Loucy (cell line): ENCODE measurements around the gene WNK2.
"Not testable (repeated sequence)": the region's sequence is repeated elsewhere in the genome, so short reads cannot be mapped to it uniquely, and the experiment has no call there.

Source experiments
- H2AFZ ChIP-seq: fragments of 200-600 bp; sonication (generic); 2 replicates; pipeline ENCODE4 v1.6.0; 2016; ENCODE audit warnings: antibody characterized with exemption, mild to moderate bottlenecking, low read length, moderate library complexity
- H3F3A ChIP-seq: fragments of 200-600 bp; 2 replicates; pipeline ENCODE4 v1.6.0; 2016; ENCODE audit warnings: antibody characterized with exemption, low read depth, mild to moderate bottlenecking
- H3K27me3 ChIP-seq: fragments of 200-600 bp; sonication (generic); 2 replicates; pipeline ENCODE4 v1.6.1; 2014; ENCODE audit warnings: low read length, mild to moderate bottlenecking; ENCODE audit not compliant: insufficient read depth, poor library complexity, severe bottlenecking
- H3K36me3 ChIP-seq: fragments of 200-600 bp; sonication (generic); 2 replicates; pipeline ENCODE4 v1.6.1; 2016; ENCODE audit warnings: low read length; ENCODE audit not compliant: insufficient read depth
- H3K4me1 ChIP-seq: fragments of 200-600 bp; sonication (generic); 2 replicates; pipeline ENCODE4 v1.5.1; 2014; ENCODE audit warnings: low read length, mild to moderate bottlenecking; ENCODE audit not compliant: insufficient read depth, poor library complexity, severe bottlenecking
- H3K4me2 ChIP-seq: fragments of 200-600 bp; sonication (generic); 2 replicates; pipeline ENCODE4 v1.6.0; 2014; ENCODE audit warnings: antibody characterized with exemption, low read length, low read depth, mild to moderate bottlenecking; ENCODE audit not compliant: poor library complexity, severe bottlenecking
- H3K4me3 ChIP-seq: fragments of 200-600 bp; sonication (generic); 2 replicates; pipeline ENCODE4 v1.5.1; 2014; ENCODE audit warnings: low read length, mild to moderate bottlenecking, mixed read lengths; ENCODE audit not compliant: poor library complexity, severe bottlenecking
- H3K79me2 ChIP-seq: fragments of 200-600 bp; sonication (generic); 2 replicates; pipeline ENCODE4 v1.6.1; 2014; ENCODE audit warnings: low read length; ENCODE audit not compliant: insufficient read depth
- H3K9ac ChIP-seq: fragments of 200-600 bp; sonication (generic); 2 replicates; pipeline ENCODE4 v1.6.0; 2014; ENCODE audit warnings: mild to moderate bottlenecking, low read depth, low read length, moderate library complexity; ENCODE audit not compliant: poor library complexity, severe bottlenecking
- H3K9me2 ChIP-seq: fragments of 200-600 bp; sonication (generic); replicated peaks from 2 replicates; pipeline ENCODE4 v1.6.1; 2016; ENCODE audit warnings: low read depth, low read length, mixed read lengths
- H3K9me3 ChIP-seq: fragments of 200-600 bp; sonication (generic); 2 replicates; pipeline ENCODE4 v1.6.1; 2014; ENCODE audit warnings: mild to moderate bottlenecking, antibody characterized with exemption, low read length, low read depth; ENCODE audit not compliant: insufficient read depth
- H4K20me1 ChIP-seq: fragments of 200-600 bp; sonication (generic); 2 replicates; pipeline ENCODE4 v1.6.0; 2014; ENCODE audit warnings: antibody characterized with exemption, low read length, mild to moderate bottlenecking; ENCODE audit not compliant: insufficient read depth, poor library complexity, severe bottlenecking
- EZH2phosphoT487 ChIP-seq: fragments of 200-600 bp; IDR thresholded peaks from 2 replicates; pipeline ENCODE4 v1.6.1; 2018; ENCODE audit warnings: antibody characterized with exemption, mild to moderate bottlenecking, moderate library complexity, borderline replicate concordance
- TF ChIP-seq, protein P1 (sequence below): fragments of 200-600 bp; sonication (generic); conservative IDR thresholded peaks from 2 replicates; pipeline ENCODE4 v1.5.1; 2014; ENCODE audit warnings: mild to moderate bottlenecking, antibody characterized with exemption, low read length

WNK2 gene

DNA sequence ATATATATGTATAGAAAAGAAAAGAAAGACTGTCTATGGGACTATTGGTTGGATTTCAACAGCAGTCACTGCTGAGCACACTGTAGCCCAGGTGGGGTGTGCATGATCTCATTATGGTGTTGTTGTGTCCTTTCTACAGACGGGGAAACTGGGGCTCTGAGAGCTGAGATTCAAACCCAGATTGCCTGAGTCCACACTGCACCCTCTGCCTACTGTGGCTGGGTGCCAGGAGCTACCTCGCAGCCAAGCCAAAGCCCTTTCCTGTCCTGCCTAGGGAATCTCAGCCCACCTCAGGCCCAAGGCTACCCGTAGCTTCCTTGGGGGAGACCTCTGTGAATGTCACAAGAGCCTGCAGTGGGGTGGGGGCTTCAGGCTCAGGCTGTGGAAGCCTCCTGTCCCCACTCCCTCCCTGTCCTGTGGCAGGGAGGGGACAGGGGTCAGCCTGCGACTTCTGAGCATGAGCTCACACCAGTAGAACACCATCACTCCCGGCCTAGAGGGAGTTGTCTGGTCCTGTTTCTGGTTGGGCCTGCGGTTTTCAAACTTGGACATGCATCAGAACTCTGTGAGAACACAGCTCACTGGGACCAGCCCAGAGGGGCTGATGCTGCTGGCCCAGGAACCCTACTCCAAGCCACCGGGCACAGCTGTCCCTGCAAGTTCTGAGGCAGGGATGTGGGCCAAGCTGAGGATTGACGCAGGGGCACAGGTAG lies 42.0 kb upstream of the WNK2 start:
- TF ChIP-seq EZH2phosphoT487, result no peak
- TF ChIP-seq, protein P1, sequence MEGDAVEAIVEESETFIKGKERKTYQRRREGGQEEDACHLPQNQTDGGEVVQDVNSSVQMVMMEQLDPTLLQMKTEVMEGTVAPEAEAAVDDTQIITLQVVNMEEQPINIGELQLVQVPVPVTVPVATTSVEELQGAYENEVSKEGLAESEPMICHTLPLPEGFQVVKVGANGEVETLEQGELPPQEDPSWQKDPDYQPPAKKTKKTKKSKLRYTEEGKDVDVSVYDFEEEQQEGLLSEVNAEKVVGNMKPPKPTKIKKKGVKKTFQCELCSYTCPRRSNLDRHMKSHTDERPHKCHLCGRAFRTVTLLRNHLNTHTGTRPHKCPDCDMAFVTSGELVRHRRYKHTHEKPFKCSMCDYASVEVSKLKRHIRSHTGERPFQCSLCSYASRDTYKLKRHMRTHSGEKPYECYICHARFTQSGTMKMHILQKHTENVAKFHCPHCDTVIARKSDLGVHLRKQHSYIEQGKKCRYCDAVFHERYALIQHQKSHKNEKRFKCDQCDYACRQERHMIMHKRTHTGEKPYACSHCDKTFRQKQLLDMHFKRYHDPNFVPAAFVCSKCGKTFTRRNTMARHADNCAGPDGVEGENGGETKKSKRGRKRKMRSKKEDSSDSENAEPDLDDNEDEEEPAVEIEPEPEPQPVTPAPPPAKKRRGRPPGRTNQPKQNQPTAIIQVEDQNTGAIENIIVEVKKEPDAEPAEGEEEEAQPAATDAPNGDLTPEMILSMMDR, result no peak
- Histone ChIP-seq H3K27me3 (no peaks in the 10 kb centered on the region), H3K4me1 (peaks cover 10% of the 10 kb centered on the region), H4K20me1 (no peaks in the 10 kb centered on the region), H3K36me3 (no peaks in the 10 kb centered on the region), H3K4me2 (no peak overlapping the region), H3F3A (no peaks in the 10 kb centered on the region), H3K9ac (no peak overlapping the region), H3K9me2 (no peaks in the 10 kb centered on the region), H2AFZ (no peak overlapping the region), H3K9me3 (no peaks in the 10 kb centered on the region), H3K4me3 (no peak overlapping the region), H3K79me2 (no peaks in the 10 kb centered on the region)

DNA sequence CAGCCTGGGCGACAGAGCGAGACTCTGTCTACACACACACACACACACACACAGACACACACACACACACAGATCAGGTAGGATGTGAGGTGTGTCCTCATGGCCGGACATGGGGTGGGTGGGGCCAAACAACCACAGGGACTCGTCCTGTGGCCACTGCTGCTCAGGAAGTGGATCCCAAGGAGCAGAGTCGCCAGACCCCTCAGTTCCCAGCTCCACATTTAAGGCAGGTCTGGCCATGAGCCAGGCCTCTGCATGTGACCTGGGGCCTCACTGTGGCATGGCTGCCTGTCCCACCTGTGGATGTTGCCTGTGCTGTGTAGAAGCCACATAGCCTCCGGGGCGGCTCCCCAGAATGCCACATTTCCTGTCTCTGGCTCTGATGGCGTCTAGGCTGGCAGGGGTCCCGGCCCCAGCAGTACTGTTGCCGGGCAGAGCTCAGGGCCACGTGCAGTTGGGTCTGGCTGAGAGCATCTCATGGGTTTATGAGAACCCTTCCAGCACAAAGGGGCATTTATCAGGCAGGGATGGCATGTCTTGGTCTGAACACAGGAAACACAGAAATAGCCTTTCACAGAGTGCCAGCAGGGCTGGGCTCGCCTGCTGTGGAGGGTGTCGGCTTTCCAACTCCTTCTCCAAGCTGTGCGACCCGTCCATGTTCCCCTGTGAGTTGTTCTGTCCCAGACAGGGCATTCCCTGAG lies 40.0 kb upstream of the WNK2 start:
- H3F3A ChIP-seq, result no peaks in the 10 kb centered on the region
- H3K79me2 ChIP-seq, result no peaks in the 10 kb centered on the region
- peak overlapping the region; percentile 91 for H2AFZ ChIP-seq
- no peaks in the 10 kb centered on the region for H4K20me1 ChIP-seq
- no peak overlapping the region for H3K4me3 ChIP-seq
- TF ChIP-seq EZH2phosphoT487, result no peak
- TF ChIP-seq, protein P1, result no peak
- peak overlapping the region; percentile 19 for H3K4me2 ChIP-seq
- H3K9me3 ChIP-seq, result no peaks in the 10 kb centered on the region
- H3K4me1 ChIP-seq, result peaks cover 7% of the 10 kb centered on the region
- no peaks in the 10 kb centered on the region for H3K27me3 ChIP-seq
- no peaks in the 10 kb centered on the region for H3K9me2 ChIP-seq
- no peak overlapping the region for H3K9ac ChIP-seq
- no peaks in the 10 kb centered on the region for H3K36me3 ChIP-seq

DNA sequence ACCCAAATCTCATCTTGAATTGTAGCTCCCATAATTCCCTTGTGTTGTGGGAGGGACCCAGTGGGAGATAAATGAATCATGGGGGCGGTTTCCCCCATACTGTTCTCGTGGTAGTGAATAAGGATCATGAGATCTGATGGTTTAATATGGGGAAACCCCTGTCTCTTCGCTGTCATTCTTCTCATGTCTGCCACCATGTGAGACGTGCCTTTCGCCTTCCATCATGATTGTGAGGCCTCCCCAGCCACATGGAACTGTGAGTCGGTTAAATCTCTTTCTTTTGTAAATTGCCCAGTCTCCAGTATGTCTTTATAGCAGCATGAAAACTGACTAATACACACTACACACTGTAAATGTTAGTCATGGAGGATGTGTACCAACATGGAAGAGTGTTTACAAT lies 37.2 kb upstream of the WNK2 start:
- H3K36me3 ChIP-seq, H3K9me3 ChIP-seq, H3K4me2 ChIP-seq, H3K9me2 ChIP-seq, H3K27me3 ChIP-seq, H3K4me1 ChIP-seq, H3F3A ChIP-seq, H3K79me2 ChIP-seq, H2AFZ ChIP-seq, H3K9ac ChIP-seq, H4K20me1 ChIP-seq, H3K4me3 ChIP-seq: not testable (repeated sequence)
